K562 (cell line): ENCODE measurements around the gene MAZ. TPM values are rescaled to one million over a fixed set of nuclear protein-coding genes. Genes with fewer than 3 reads are reported as not detected.

Source experiments
- BACH1 ChIP-seq: fragments of 200-800 bp; sonication (Bioruptor generic); IDR thresholded peaks from 2 replicates; pipeline ENCODE4 v1.6.1; 2016; ENCODE audit warnings: missing genetic modification characterization, missing compliant biosample characterization
- ELF4 ChIP-seq: fragments of 450-650 bp; formaldehyde crosslinking; IDR thresholded peaks from 2 replicates; pipeline ENCODE4 v1.4.0; 2022; ENCODE audit warnings: missing genetic modification characterization
- HDAC2 ChIP-seq: fragments of 450-650 bp; IDR thresholded peaks from 2 replicates; pipeline ENCODE4 v1.6.1; 2016; ENCODE audit warnings: mild to moderate bottlenecking
- HLTF ChIP-seq: fragments of 450-650 bp; IDR thresholded peaks from 2 replicates; pipeline ENCODE4 v1.6.1; 2016
- HSF4 ChIP-seq: fragments of 250-450 bp; sonication (Bioruptor Pico); IDR thresholded peaks from 2 replicates; pipeline ENCODE4 v2.1.2; 2022; ENCODE audit warnings: mild to moderate bottlenecking, moderate library complexity, borderline replicate concordance
- KDM2B ChIP-seq: fragments of 250-450 bp; sonication (Bioruptor Pico); IDR thresholded peaks from 2 replicates; pipeline ENCODE4 v1.8.0; 2021; ENCODE audit warnings: mild to moderate bottlenecking, moderate library complexity
- L3MBTL2 ChIP-seq: fragments of 450-650 bp; IDR thresholded peaks from 2 replicates; pipeline ENCODE4 v1.6.1; 2016; ENCODE audit warnings: mild to moderate bottlenecking, moderate library complexity
- NFXL1 ChIP-seq: fragments of 450-650 bp; formaldehyde crosslinking; IDR thresholded peaks from 2 replicates; pipeline ENCODE4 v1.4.0; 2021; ENCODE audit warnings: mild to moderate bottlenecking
- POLR2G ChIP-seq: fragments of 200-400 bp; formaldehyde crosslinking; IDR thresholded peaks from 2 replicates; pipeline ENCODE4 v1.6.1; 2017; ENCODE audit warnings: low read depth, mild to moderate bottlenecking, antibody characterized with exemption, low read length, moderate library complexity
- SMAD4 ChIP-seq: fragments of 250-450 bp; sonication (Bioruptor Pico); conservative IDR thresholded peaks from 2 replicates; pipeline ENCODE4 v1.8.0; 2021; ENCODE audit warnings: inconsistent platforms, mild to moderate bottlenecking, moderate library complexity
- SNRNP70 ChIP-seq: fragments of 200-400 bp; formaldehyde crosslinking; optimal IDR thresholded peaks from 2 replicates; pipeline ENCODE3; 2017; ENCODE audit warnings: low read depth, low read length
- SRF ChIP-seq, 2 experiments: fragments of 250-450, 450-650 bp in 1 of 2; sonication (Bioruptor Pico) in 1 of 2; sonication (generic) in 1 of 2; formaldehyde crosslinking; IDR thresholded peaks; 2 replicates each; pipeline versions ENCODE4 v1.5.0 to v1.5.1; 2020 to 2022; ENCODE audit warnings: mild to moderate bottlenecking in 1 of 2, missing genetic modification reagents in 1 of 2
- ZNF444 ChIP-seq: fragments of 250-450 bp; sonication (Bioruptor Pico); IDR thresholded peaks from 2 replicates; pipeline ENCODE4 v1.4.0; 2020; ENCODE audit warnings: mild to moderate bottlenecking, moderate library complexity
- ZNF445 ChIP-seq: fragments of 250-450 bp; sonication (Bioruptor Pico); IDR thresholded peaks from 2 replicates; pipeline ENCODE4 v1.4.0; 2020; ENCODE audit warnings: low read depth, mild to moderate bottlenecking, moderate library complexity
- ZNF57 ChIP-seq: fragments of 450-650 bp; formaldehyde crosslinking; IDR thresholded peaks from 2 replicates; pipeline ENCODE4 v1.4.0; 2020; ENCODE audit warnings: mild to moderate bottlenecking, moderate library complexity
- ZNF785 ChIP-seq: fragments of 250-450 bp; sonication (Bioruptor Pico); IDR thresholded peaks from 2 replicates; pipeline ENCODE4 v1.4.0; 2020; ENCODE audit warnings: mild to moderate bottlenecking
- polyA plus RNA-seq, 8 experiments: library from polyadenylated mRNA; depleted of rRNA in 4 of 8; stranded (reverse) in 5 of 8; unstranded in 3 of 8; fragments of >200 nt; fragmentation: Nextera tagmentation in 2 of 8; fragmentation: Illumina TruSeq in 1 of 8; extraction: Ambion mirVana in 2 of 8; extraction: Trizol in 1 of 8; gene quantifications; 2 replicates each; pipeline versions ENCODE4 v1.2.1 to v1.2.3, GENCODE V29; 2011 to 2014; ENCODE audit warnings: inconsistent platforms in 1 of 8, missing spikeins in 1 of 8
- total RNA-seq, 7 experiments: library from RNA; depleted of rRNA in 6 of 7; stranded (reverse); fragments of >200 nt in 6 of 7; fragmentation: Illumina TruSeq in 2 of 7; extraction: Trizol in 2 of 7; gene quantifications; 2 replicates each; pipeline versions ENCODE4 v1.2.1 to v1.2.3, GENCODE V29; 2011 to 2021; ENCODE audit warnings: low replicate concordance in 1 of 7
- TF ChIP-seq, protein P1 (sequence below), 2 experiments: fragments of 200-800 bp in 1 of 2; sonication (Bioruptor generic) in 1 of 2; sonication (generic) in 1 of 2; formaldehyde crosslinking in 1 of 2; IDR thresholded peaks in 1 of 2; conservative IDR thresholded peaks in 1 of 2; 2 replicates each; pipeline versions ENCODE4 v1.5.0 to v1.6.1; 2016 to 2020; ENCODE audit warnings: missing compliant biosample characterization in 1 of 2, missing genetic modification characterization in 1 of 2, missing genetic modification reagents in 1 of 2
- TF ChIP-seq, protein P2 (sequence below): fragments of 250-450 bp; sonication (Bioruptor Pico); IDR thresholded peaks from 2 replicates; pipeline ENCODE4 v1.4.0; 2020; ENCODE audit warnings: borderline replicate concordance
- TF ChIP-seq, protein P3 (sequence below): sonication (generic); formaldehyde crosslinking; IDR thresholded peaks from 2 replicates; pipeline ENCODE4 v1.8.1; 2023; ENCODE audit warnings: mild to moderate bottlenecking, missing genetic modification reagents
- TF ChIP-seq, protein P4 (sequence below): IDR thresholded peaks from 2 replicates; pipeline ENCODE4 v1.6.1; 2012; ENCODE audit warnings: low read depth, low read length, improper control_type of control experiment, borderline replicate concordance

MAZ gene
- total and polyA plus RNA-seq, 9 of the 15 experiments (the other 6 are each of a cell fraction or from before 2014, with no cell fraction given): 45.4 to 532 (median 250) TPM

DNA sequence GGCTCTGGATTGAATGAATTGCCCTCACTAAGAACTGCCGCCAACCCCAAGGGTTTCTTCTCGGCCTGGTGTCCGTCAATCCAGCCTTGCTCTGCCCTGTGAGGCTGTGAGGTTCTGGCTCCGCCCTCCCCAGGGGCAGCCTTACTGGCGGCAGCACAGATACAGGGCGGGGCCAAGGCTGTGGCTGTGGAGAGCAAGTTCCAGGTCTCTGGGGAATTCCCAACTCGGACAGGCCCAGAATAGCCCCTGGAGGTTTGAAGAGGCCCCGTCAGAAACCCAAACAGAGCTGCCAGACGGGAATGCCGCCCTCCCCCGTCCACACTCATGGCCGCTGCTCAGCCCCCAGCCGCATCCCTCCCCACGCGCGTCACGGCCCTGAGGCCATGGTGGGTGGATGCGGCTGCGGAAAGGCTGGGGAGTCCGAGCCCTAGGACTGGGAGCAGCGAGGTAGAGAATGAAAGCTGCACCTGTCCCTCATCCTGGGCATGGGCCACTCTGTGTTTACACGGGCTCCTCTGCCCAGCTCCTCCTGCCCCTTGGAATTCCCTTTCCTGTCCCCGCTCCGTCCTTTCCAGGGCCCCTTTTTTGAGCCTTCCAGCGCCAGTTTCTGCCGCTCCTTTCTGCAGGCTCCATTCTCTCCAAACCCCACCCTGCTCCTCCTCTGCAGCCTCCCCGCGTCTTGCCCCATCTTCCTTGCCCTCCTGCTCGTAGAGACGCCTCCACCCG, 5.0 kb downstream of the MAZ start (continued):
- TF ChIP-seq, protein P1, sequence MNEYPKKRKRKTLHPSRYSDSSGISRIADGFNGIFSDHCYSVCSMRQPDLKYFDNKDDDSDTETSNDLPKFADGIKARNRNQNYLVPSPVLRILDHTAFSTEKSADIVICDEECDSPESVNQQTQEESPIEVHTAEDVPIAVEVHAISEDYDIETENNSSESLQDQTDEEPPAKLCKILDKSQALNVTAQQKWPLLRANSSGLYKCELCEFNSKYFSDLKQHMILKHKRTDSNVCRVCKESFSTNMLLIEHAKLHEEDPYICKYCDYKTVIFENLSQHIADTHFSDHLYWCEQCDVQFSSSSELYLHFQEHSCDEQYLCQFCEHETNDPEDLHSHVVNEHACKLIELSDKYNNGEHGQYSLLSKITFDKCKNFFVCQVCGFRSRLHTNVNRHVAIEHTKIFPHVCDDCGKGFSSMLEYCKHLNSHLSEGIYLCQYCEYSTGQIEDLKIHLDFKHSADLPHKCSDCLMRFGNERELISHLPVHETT (CRISPR knock-in tag; conservative IDR thresholded peaks at IDR 0.05 in 1 of 2, IDR thresholded peaks at IDR 0.05 in 1 of 2): no peak
- TF ChIP-seq L3MBTL2 (no peak; the same call in 1 of the 2 replicates), ZNF57 (CRISPR knock-in tag) (no peak), HDAC2 (no peak), ELF4 (no peak), NFXL1 (CRISPR knock-in tag) (no peak), POLR2G (peak; percentile 78), ZNF445 (no peak), SRF (CRISPR knock-in tag; IDR thresholded peaks at IDR 0.05) (peak in 1 of 2 experiments; percentile 69; a peak in 2 of 4 replicates), ZNF444 (CRISPR knock-in tag) (no peak), HSF4 (CRISPR knock-in tag) (no peak), SMAD4 (CRISPR knock-in tag) (peak; percentile 42; the same call in 1 of the 2 replicates), KDM2B (no peak), HLTF (no peak), BACH1 (tag) (no peak), ZNF785 (CRISPR knock-in tag) (no peak), SNRNP70 (no peak)
- TF ChIP-seq, protein P2, sequence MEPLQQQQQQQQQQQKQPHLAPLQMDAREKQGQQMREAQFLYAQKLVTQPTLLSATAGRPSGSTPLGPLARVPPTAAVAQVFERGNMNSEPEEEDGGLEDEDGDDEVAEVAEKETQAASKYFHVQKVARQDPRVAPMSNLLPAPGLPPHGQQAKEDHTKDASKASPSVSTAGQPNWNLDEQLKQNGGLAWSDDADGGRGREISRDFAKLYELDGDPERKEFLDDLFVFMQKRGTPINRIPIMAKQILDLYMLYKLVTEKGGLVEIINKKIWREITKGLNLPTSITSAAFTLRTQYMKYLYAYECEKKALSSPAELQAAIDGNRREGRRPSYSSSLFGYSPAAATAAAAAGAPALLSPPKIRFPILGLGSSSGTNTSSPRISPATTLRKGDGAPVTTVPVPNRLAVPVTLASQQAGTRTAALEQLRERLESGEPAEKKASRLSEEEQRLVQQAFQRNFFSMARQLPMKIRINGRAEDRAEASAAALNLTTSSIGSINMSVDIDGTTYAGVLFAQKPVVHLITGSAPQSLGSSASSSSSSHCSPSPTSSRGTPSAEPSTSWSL (CRISPR knock-in tag): no peak
- TF ChIP-seq, protein P3, sequence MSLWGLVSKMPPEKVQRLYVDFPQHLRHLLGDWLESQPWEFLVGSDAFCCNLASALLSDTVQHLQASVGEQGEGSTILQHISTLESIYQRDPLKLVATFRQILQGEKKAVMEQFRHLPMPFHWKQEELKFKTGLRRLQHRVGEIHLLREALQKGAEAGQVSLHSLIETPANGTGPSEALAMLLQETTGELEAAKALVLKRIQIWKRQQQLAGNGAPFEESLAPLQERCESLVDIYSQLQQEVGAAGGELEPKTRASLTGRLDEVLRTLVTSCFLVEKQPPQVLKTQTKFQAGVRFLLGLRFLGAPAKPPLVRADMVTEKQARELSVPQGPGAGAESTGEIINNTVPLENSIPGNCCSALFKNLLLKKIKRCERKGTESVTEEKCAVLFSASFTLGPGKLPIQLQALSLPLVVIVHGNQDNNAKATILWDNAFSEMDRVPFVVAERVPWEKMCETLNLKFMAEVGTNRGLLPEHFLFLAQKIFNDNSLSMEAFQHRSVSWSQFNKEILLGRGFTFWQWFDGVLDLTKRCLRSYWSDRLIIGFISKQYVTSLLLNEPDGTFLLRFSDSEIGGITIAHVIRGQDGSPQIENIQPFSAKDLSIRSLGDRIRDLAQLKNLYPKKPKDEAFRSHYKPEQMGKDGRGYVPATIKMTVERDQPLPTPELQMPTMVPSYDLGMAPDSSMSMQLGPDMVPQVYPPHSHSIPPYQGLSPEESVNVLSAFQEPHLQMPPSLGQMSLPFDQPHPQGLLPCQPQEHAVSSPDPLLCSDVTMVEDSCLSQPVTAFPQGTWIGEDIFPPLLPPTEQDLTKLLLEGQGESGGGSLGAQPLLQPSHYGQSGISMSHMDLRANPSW (CRISPR knock-in tag): no peak
- TF ChIP-seq, protein P4, sequence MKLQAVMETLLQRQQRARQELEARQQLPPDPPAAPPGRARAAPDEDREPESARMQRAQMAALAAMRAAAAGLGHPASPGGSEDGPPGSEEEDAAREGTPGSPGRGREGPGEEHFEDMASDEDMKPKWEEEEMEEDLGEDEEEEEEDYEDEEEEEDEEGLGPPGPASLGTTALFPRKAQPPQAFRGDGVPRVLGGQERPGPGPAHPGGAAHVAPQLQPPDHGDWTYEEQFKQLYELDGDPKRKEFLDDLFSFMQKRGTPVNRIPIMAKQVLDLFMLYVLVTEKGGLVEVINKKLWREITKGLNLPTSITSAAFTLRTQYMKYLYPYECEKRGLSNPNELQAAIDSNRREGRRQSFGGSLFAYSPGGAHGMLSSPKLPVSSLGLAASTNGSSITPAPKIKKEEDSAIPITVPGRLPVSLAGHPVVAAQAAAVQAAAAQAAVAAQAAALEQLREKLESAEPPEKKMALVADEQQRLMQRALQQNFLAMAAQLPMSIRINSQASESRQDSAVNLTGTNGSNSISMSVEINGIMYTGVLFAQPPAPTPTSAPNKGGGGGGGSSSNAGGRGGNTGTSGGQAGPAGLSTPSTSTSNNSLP: no peak
